Right lobe of liver (tissue), 4 donors: ENCODE results near the gene ADAMTSL5.

Source experiments
- CTCF ChIP-seq, 4 donors: fragments of 200-600 bp in 3 of 4; fragments of 450-650 bp in 1 of 4; IDR thresholded peaks; one replicate each; pipeline versions ENCODE4 v1.5.1 to v1.8.0; 2016 to 2022; ENCODE audit warnings: antibody characterized with exemption in 4 of 4, mild to moderate bottlenecking in 2 of 4
- POLR2A ChIP-seq: fragments of 450-650 bp; IDR thresholded peaks from one replicate; pipeline ENCODE4 v1.6.1; 2017; ENCODE audit warnings: antibody characterized with exemption, mild to moderate bottlenecking
- donor health status: DM: no; HTN: no; CAD: no.
- donor health status: DM: no; HTN: no; CAD: no.
- donor health status: DM: no; HTN: yes; CAD: no.

GRCh38 chr19:1482361-1483130, 30.3 kb downstream of the ADAMTSL5 start:
- TF ChIP-seq CTCF (IDR thresholded peaks at IDR 0.05) (no peak), POLR2A (no peak)
